GM12872 (cell line): Measurements from ENCODE around the gene OPN1LW.
"Not testable (repeated sequence)": the region's sequence is repeated elsewhere in the genome, so short reads cannot be mapped to it uniquely, and the experiment has no call there.

Experiments
- CTCF ChIP-seq: IDR thresholded peaks from 3 replicates; pipeline ENCODE4 v1.5.1; 2011; ENCODE audit warnings: low read depth, mild to moderate bottlenecking, low read length, moderate library complexity; ENCODE audit not compliant: insufficient read depth

OPN1LW gene

GRCh38 chrX:154144010-154144409 lies at the start of gene OPN1LW:
OPN1LW (plus strand) TSS chrX:154144243; CDS start chrX:154144284, 41 bp downstream.
- TF ChIP-seq CTCF: not testable (repeated sequence)

GRCh38 chrX:154094833-154095232 lies 49.2 kb upstream of the OPN1LW start:
- no peak for TF ChIP-seq CTCF

GRCh38 chrX:154096140-154097002 lies 47.7 kb upstream of the OPN1LW start:
- TF ChIP-seq CTCF: no peak

GRCh38 chrX:154097003-154097588 lies 46.9 kb upstream of the OPN1LW start:
- no peak for TF ChIP-seq CTCF

GRCh38 chrX:154097589-154098541 lies 46.2 kb upstream of the OPN1LW start, which contains the start of gene MECP2:
MECP2 (minus strand) TSS chrX:154097717.
- TF ChIP-seq CTCF: no peak

- TF ChIP-seq CTCF: no peak
Measured at GRCh38 chrX:154098551-154098950, 45.5 kb upstream of the OPN1LW start.

GRCh38 chrX:154113729-154114128 lies 30.3 kb upstream of the OPN1LW start:
- no peak for TF ChIP-seq CTCF
